Posterior vena cava (tissue), 2 donors: Measurements from ENCODE around the gene C1QTNF4. TPM values are rescaled to one million over a fixed set of nuclear protein-coding genes. Genes with fewer than 3 reads are reported as not detected.
"Not testable (repeated sequence)": the region's sequence is repeated elsewhere in the genome, so short reads cannot be mapped to it uniquely, and the experiment has no call there.

Experiments used
- DNase-seq: peaks from one replicate; pipeline ENCODE4 v3.0.0-alpha.2; 2020; ENCODE audit warnings: low spot score
- intact Hi-C, 2 donors: fragments of 100-400 bp; cut with DNase I; formaldehyde crosslinking; loops; one replicate each; pipeline versions ENCODE4 v1.14.1 to v1.14.2; 2022 to 2023
- long read RNA-seq, 2 donors: library from polyadenylated mRNA; unstranded; transcript quantifications; one replicate each; pipeline ENCODE4 v2.0.0, GENCODE V29; 2020 to 2021
- total RNA-seq, 2 donors: library from RNA; stranded (reverse); fragmentation: NEBNext Ultra II Directional; extraction: Animal tissue kit (Norgen Biotek cat#: 25700); gene quantifications; one replicate each; pipeline ENCODE4 v1.2.1, GENCODE V29; 2021
- donor health status: DM: yes; HTN: yes; CAD: no.
- donor health status: DM: yes; HTN: yes; CAD: no.

The C1QTNF4 gene
- total RNA-seq = 1 to 10 TPM; 2.0 to 7.1 TPM
- long read RNA-seq, donor 1, partial matches to known transcripts = 0 of 4 reads
- long read RNA-seq, donor 1, other reads (novel, unspliced or antisense) = 1 of 4 reads
- long read RNA-seq, donor 2, partial matches to known transcripts = 0 of 1 reads
- long read RNA-seq, donor 2, other reads (novel, unspliced or antisense) = 1 of 1 reads

DNA sequence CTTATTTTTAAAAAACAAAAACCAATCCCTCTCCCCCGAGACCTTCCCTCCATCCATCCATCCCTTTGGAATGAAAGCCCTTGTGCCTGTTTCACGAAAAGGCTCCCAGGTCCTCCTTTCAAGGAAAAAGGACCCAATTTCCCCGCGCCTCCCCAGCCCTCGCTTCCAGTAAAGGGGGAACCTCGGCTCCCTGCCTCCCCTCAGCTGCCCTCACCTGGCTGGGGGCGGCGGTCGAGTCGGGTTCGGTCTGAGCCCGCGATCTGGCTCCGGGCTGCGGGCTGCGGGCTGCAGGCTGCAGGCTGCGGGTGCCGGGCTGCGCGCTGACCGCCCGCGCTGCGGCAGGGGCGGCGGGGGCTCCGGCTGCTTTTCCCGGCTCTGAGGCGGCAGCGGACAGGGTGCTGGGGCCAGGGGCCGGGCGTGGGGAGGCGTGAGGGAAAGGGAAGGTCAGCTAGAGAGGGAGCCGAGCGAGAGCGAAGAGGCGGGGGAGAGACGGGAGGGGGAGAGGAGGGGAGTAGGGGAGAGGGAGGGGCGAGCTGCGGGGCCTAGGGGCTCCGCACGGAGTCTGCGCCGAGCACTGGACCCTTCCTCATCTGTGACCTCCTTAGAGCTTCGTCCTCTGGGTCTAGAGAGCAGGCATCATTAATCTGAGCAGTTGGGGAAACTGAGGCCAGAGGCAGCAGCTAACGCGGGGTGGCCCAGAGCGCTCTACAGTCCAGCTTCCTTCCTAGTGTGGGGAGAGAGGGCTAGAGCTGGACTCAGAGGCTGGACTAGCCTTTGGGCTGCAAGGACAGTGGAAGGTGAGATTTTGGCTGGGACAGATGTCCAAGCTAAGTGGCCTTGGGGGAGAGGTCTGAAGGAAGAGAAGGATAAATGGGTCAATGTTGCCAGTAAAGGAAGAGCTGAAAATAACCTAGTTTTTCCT, at the start of gene C1QTNF4:
Gene C1QTNF4, minus strand, starts transcription at position 478 of the 922 bp plus-strand sequence. CDS start 3,601 bp downstream, outside the sequence.
- no peak for DNase-seq
- intact Hi-C loops = no loop called here

- peak; percentile 99 for DNase-seq
- intact Hi-C loops = no loop called here
Observed at GRCh38 chr11:47642099-47642855, 48.1 kb upstream of the C1QTNF4 start, which contains the start of gene MTCH2. Gene MTCH2, minus strand, starts transcription at chr11:47642559. Its CDS starts 94 bp downstream, at chr11:47642465.

DNA sequence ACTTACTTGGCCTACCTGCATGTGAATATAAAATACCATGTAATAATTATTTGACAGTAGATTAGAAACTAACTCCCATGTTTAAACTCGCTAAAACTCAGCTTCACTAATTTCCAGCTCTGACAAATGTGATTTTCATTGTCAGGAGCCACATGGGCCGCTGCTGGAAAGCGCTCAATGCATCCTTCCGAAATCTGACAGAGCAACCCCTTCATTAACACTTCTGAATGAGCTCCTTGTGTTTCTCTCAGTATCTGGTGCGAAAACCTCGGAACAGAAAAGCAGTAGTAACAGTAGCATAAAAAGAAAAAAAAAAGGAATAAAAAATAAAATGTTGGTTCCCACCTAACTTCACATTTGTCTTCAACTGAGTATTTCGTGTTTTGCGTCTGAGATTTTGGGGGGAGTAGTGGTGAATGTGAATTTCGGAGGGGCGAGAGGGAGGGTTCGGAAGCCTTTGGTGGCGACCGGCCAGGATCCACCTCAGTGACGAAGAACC, 47.4 kb upstream of the C1QTNF4 start:
- DNase-seq = no peak
- intact Hi-C loops = no loop called here

DNA sequence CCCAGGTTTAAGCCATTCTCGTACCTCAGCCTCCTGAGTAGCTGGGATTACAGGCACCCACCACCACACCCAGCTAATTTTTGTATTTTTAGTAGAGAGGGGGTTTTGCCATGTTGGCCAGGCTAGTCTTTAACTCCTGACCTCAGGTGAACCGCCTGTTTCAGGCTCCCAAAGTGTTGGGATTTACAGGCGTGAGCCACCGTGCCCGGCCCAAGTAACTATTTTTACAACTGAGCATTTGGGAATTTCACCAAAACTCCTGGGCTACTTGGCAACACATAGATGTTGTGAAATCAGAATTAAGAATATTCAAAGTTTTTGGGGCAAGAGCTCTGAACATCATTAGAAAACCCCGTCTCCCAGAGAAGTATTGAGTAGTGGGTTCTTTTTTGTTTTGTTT, 46.3 kb upstream of the C1QTNF4 start:
- intact Hi-C loops, DNase-seq: not testable (repeated sequence)

GRCh38 chr11:47636331-47636730, 42.1 kb upstream of the C1QTNF4 start:
- intact Hi-C loops, DNase-seq: not testable (repeated sequence)

- no peak for DNase-seq
- intact Hi-C loops = no loop called here
Observed at GRCh38 chr11:47631473-47631872, 37.3 kb upstream of the C1QTNF4 start.

DNA sequence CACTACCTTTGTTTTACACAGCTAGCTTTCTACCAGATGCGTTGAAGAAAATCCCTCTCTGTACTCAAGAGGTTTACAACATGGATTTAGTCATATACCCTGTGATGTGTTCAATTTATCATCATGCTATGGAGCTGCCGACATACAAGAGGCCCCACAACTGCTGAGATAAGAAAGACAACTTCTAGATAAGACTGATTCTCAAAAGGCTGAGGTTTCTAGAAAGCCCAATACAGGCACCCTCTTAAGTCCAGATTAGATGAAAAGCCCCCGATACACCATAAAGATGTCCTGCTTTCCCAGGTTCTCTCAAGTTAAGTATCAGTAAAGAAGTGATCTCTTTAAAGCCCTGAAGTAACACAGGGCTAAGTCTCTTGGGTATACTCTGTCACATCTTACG, 33.8 kb upstream of the C1QTNF4 start:
- intact Hi-C loops = no loop called here
- DNase-seq = no peak

GRCh38 chr11:47626234-47626633, 32.0 kb upstream of the C1QTNF4 start:
- intact Hi-C loops = no loop called here
- no peak for DNase-seq

- no peak for DNase-seq
- intact Hi-C loops = no loop called here
Observed at GRCh38 chr11:47620836-47621378, 26.7 kb upstream of the C1QTNF4 start.

- intact Hi-C loops = no loop called here
- no peak for DNase-seq
Observed at GRCh38 chr11:47617417-47617809, 23.2 kb upstream of the C1QTNF4 start.

DNA sequence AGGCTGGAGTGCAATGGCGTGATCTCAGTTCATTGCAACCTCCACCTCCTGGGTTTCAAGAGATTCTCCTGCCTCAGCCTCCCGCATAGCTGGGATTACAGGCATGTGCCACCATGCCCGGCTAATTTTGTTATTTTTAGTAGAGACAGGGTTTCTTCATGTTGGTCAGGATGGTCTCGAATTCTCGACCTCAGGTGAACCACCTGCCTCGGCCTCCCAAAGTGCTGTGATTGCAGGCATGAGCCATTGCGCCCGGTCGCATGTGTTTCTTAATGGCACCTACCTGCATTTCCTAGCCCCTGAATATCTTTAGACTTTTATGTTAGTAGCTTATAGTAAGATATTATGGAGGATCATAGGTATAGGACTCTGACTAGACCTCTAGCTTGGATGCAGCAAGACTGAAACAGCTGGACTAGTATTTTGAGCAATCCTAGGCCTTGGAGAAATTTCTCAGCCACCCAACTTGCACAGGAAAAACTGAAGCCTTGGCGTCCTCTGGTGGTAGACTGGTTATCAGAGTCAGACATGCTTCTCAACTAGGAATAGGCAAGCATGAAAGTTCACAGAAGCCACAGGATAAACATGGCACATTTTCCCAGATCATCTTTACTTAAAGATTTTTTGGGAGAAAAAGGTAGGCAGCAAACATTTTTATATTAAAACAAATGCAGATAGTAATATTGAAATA, 22.7 kb upstream of the C1QTNF4 start:
- intact Hi-C loops = no loop called here
- DNase-seq = no peak

GRCh38 chr11:47615249-47615648, 21.0 kb upstream of the C1QTNF4 start:
- intact Hi-C loops = no loop called here
- DNase-seq = no peak

- peak; percentile 53 for DNase-seq
- intact Hi-C loops = no loop called here
Observed at GRCh38 chr11:47611348-47611794, 17.2 kb upstream of the C1QTNF4 start.

- intact Hi-C loops = no loop called here
- no peak for DNase-seq
Observed at GRCh38 chr11:47609675-47610074, 15.5 kb upstream of the C1QTNF4 start.

DNA sequence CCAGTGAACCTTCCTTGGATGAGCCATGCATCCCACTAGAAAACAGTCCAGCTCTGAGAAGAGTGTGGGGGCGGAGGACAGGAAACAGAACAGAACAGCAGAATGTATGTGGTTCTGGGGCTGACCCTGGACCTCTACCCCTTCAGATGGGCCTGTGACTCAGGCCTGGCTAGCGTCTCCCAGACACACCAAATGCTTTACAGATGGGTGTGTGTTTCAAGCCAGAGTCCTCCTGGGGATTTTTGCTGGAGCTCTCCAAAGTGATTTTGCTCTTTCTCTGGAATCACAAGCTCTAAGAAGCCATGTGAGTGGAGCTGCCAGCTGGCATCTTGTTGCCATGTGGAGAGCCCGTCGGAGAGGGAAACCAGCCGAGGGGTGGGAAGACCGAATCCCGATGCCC, 13.2 kb upstream of the C1QTNF4 start:
- peak; percentile 87 for DNase-seq
- intact Hi-C loops = no loop called here

DNA sequence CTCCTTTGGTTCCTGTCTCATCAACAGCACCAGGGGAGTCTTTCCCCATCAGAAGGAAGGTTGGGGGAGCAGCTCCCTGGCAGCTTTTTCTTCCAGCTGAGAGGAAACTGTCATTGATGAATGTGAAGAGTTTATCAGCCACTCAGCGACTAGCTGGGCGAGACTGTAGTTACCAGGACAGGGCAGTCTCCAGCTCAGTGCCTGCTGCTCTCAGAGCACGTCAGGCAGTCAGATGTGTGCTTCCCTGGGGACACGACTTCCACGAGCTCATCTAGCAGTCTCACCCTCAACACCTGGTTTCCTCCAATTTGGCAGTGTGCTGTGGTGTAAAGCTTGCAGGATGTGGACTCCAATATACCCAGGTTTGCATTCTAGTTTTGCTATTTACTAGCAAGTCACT, 12.5 kb upstream of the C1QTNF4 start:
- intact Hi-C loops = no loop called here
- no peak for DNase-seq

DNA sequence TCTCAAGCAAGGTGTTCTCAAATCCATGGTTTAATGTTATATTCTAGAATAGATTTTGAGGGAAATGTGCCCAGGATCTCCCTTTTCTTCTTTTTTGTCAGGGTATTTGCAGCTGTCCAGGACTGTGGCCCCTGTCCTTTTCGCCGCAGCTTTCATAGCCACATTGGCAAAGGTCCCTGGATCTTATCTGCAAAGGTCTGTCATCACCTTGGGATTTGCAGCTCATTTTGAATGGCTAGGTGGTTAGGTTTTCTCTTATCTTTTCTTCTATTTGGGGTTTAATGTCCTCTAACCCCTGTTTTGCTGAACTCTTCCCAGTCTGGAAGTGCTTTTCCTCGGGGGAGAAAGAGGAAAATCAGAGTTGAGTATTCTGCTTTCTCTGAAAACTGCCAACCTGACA, 11.7 kb upstream of the C1QTNF4 start:
- intact Hi-C loops = no loop called here

DNA sequence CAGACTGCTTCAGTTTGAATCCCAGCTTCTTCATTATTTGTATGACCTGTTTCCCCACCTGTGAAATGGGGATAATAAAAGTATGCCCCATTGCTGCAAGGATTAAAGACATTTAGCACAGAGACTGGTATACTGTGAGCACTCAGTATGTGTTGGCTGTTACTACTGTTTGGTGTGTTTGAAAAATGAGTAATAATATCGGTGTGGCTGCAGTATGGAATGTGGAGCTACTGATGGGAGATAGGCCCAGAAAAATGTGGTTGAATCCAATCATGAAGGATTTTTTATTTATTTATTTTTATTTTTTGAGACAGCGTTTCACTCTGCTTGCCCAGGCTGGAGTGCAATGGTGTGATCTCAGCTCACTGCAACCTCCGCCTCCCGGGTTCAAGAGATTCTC, 9.1 kb upstream of the C1QTNF4 start:
- intact Hi-C loops = no loop called here
- DNase-seq = no peak

More for the DNA sequence above, 11.7 kb upstream of the C1QTNF4 start:
- no peak for DNase-seq

- no peak for DNase-seq
- intact Hi-C loops = no loop called here
Observed at GRCh38 chr11:47599902-47600301, 5.7 kb upstream of the C1QTNF4 start.
